Mesenchymal stem cell (in vitro differentiated cells and primary cell): ENCODE data around the gene STARD3NL.
"Not testable (repeated sequence)": the region's sequence is repeated elsewhere in the genome, so short reads cannot be mapped to it uniquely, and the experiment has no call there.

ENCODE experiments used
- DNase-seq: peaks from one replicate; pipeline ENCODE4 v3.0.0-alpha.2; 2013
- H2AFZ ChIP-seq: one replicate; pipeline ENCODE4 v1.6.1; 2013; ENCODE audit warnings: low read depth, mild to moderate bottlenecking, control low read depth, inconsistent platforms, low read length, moderate library complexity
- H2AK5ac ChIP-seq: 2 replicates; pipeline ENCODE4 v1.6.1; 2013; ENCODE audit warnings: low read length, moderate library complexity, mild to moderate bottlenecking, inconsistent platforms; ENCODE audit not compliant: severe bottlenecking
- H2BK120ac ChIP-seq: one replicate; pipeline ENCODE4 v1.6.1; 2013; ENCODE audit warnings: low read depth, mild to moderate bottlenecking, inconsistent platforms, low read length, moderate library complexity
- H2BK12ac ChIP-seq, 2 experiments: one replicate each; pipeline ENCODE4 v1.6.1; 2013; ENCODE audit warnings: inconsistent platforms in 2 of 2, low read length in 2 of 2, mild to moderate bottlenecking in 2 of 2, moderate library complexity in 2 of 2, control low read depth in 1 of 2
- H2BK15ac ChIP-seq: one replicate; pipeline ENCODE4 v1.6.1; 2013; ENCODE audit warnings: mild to moderate bottlenecking, low read depth, inconsistent platforms; ENCODE audit not compliant: poor library complexity, severe bottlenecking
- H2BK5ac ChIP-seq: 2 replicates; pipeline ENCODE4 v1.6.1; 2013; ENCODE audit warnings: low read depth, mild to moderate bottlenecking, low read length, control low read depth, inconsistent platforms; ENCODE audit not compliant: poor library complexity, severe bottlenecking
- H3K14ac ChIP-seq, 2 experiments: one replicate each; pipeline ENCODE4 v1.6.1; 2013; ENCODE audit warnings: inconsistent platforms in 2 of 2, low read length in 2 of 2, control low read depth in 1 of 2, mild to moderate bottlenecking in 1 of 2, moderate library complexity in 1 of 2
- H3K18ac ChIP-seq, 2 experiments: one replicate each; pipeline ENCODE4 v1.6.1; 2013; ENCODE audit warnings: inconsistent platforms in 2 of 2, low read length in 2 of 2, control low read depth in 1 of 2, low read depth in 1 of 2, mild to moderate bottlenecking in 1 of 2
- H3K23ac ChIP-seq, 2 experiments: one replicate each; pipeline ENCODE4 v1.6.1; 2013; ENCODE audit warnings: inconsistent platforms in 2 of 2, low read length in 2 of 2, mild to moderate bottlenecking in 2 of 2, moderate library complexity in 2 of 2, control low read depth in 1 of 2
- H3K27ac ChIP-seq: 2 replicates; pipeline ENCODE4 v1.5.1; 2013; ENCODE audit warnings: mild to moderate bottlenecking, moderate library complexity, low read length, control low read depth, inconsistent platforms; ENCODE audit not compliant: poor library complexity, severe bottlenecking
- H3K27me3 ChIP-seq, 2 experiments: 2 replicates each; pipeline versions ENCODE4 v1.6.1 to v1.7.0; 2013; ENCODE audit warnings: low read length in 2 of 2, mild to moderate bottlenecking in 2 of 2, moderate library complexity in 2 of 2, control low read depth in 1 of 2, inconsistent platforms in 1 of 2; ENCODE audit not compliant: control insufficient read depth in 1 of 2, insufficient read depth in 1 of 2
- H3K36me3 ChIP-seq, 2 experiments: 2 replicates each; pipeline versions ENCODE4 v1.6.1 to v1.7.0; 2013; ENCODE audit warnings: low read length in 2 of 2, control low read depth in 1 of 2, inconsistent platforms in 1 of 2, low read depth in 1 of 2, mild to moderate bottlenecking in 1 of 2; ENCODE audit not compliant: insufficient read depth in 2 of 2, control insufficient read depth in 1 of 2
- H3K4ac ChIP-seq, 2 experiments: one replicate each; pipeline ENCODE4 v1.6.1; 2013; ENCODE audit warnings: inconsistent platforms in 2 of 2, low read length in 2 of 2, mild to moderate bottlenecking in 2 of 2, moderate library complexity in 2 of 2, control low read depth in 1 of 2, low read depth in 1 of 2
- H3K4me1 ChIP-seq: 2 replicates; pipeline ENCODE4 v1.6.1; 2013; ENCODE audit warnings: low read depth, low read length, control low read depth; ENCODE audit not compliant: control insufficient read depth, insufficient read depth
- H3K4me2 ChIP-seq: 2 replicates; pipeline ENCODE4 v1.6.1; 2013; ENCODE audit warnings: low read length, mild to moderate bottlenecking, inconsistent platforms; ENCODE audit not compliant: poor library complexity, severe bottlenecking
- H3K4me3 ChIP-seq, 2 experiments: 2 replicates each; pipeline versions ENCODE4 v1.5.1 to v1.7.0; 2013; ENCODE audit warnings: low read length in 2 of 2, mild to moderate bottlenecking in 2 of 2, control low read depth in 1 of 2, low read depth in 1 of 2; ENCODE audit not compliant: insufficient read depth in 1 of 2
- H3K79me1 ChIP-seq: replicated peaks from 2 replicates; pipeline ENCODE4 v1.6.1; 2013; ENCODE audit warnings: mild to moderate bottlenecking, control low read depth, low read length, inconsistent platforms; ENCODE audit not compliant: poor library complexity, severe bottlenecking
- H3K9ac ChIP-seq: 2 replicates; pipeline ENCODE4 v1.7.0; 2013; ENCODE audit warnings: mild to moderate bottlenecking, low read length, moderate library complexity
- H3K9me3 ChIP-seq: 2 replicates; pipeline ENCODE4 v1.7.0; 2013; ENCODE audit warnings: mild to moderate bottlenecking, low read length; ENCODE audit not compliant: control insufficient read depth
- H4K8ac ChIP-seq: one replicate; pipeline ENCODE4 v1.6.1; 2013; ENCODE audit warnings: inconsistent platforms, mild to moderate bottlenecking, low read length, moderate library complexity
- H4K91ac ChIP-seq: one replicate; pipeline ENCODE4 v1.6.1; 2013; ENCODE audit warnings: mild to moderate bottlenecking, low read length, inconsistent platforms
- WGBS: methylation state at CpG from one replicate; pipeline ENCODE4 v1.1.7; 2013; ENCODE audit warnings: mixed read lengths; 5-methylcytosine and 5-hydroxymethylcytosine counted together

STARD3NL gene

DNA sequence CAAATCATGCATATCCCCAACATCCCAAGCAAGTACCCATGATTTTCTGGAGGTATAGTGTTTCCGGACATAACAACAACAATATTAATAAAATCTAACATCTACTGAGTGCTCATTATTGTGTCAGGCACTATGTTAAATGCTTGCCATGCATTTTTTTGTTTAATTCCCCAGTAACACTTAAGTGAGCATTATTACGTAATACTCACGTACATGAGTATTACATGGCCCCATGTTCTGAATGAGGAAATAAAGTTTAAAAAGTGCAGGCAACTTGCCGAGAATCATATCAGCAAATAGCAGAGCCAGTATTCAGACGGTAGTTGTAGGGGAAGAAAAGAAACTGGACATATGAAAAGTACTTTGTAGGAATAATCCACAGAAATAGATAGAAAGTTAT lies 65.3 kb downstream of the STARD3NL start:
- H3K79me1 ChIP-seq = not testable (repeated sequence)

DNA sequence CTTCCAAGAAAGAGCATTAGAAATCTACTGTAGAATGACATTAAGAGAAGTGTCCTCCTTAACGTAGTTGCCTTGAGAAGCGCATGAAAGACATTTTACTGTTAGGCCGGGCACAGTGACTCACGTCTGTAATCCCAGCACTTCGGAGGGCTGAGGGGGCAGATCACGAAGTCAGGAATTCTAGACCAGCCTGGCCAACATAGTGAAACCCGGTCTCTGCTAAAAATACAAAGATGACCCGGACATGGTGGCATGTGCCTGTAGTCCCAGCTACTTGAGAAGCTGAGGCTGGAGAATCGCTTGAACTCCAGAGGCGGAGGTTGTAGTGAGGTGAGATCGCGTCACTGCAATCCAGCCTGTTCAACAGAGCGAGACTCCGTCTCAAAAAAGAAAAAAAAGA lies 66.5 kb downstream of the STARD3NL start:
- H3K4me3 ChIP-seq = no peak overlapping the region
- no peak overlapping the region for H3K14ac ChIP-seq
- no peak overlapping the region for H2BK5ac ChIP-seq
- no peak overlapping the region for H3K4ac ChIP-seq
- no peaks in the 10 kb centered on the region for H3K4me1 ChIP-seq
- no peak overlapping the region for H3K4me2 ChIP-seq
- H3K23ac ChIP-seq = no peak overlapping the region
- H3K9me3 ChIP-seq = no peaks in the 10 kb centered on the region
- no peak overlapping the region for H4K8ac ChIP-seq
- WGBS = 85% methylated on average over 10 of the region's 14 CpGs
- H2AFZ ChIP-seq = no peak overlapping the region
- H2BK15ac ChIP-seq = no peak overlapping the region
- no peak overlapping the region for H2BK120ac ChIP-seq
- no peaks in the 10 kb centered on the region for H3K79me1 ChIP-seq
- no peak overlapping the region for H4K91ac ChIP-seq
- H3K27me3 ChIP-seq = no peaks in the 10 kb centered on the region
- no peak overlapping the region for H3K9ac ChIP-seq
- H3K27ac ChIP-seq = no peak overlapping the region
- no peak for DNase-seq
- no peak overlapping the region for H2BK12ac ChIP-seq
- H3K18ac ChIP-seq = no peak overlapping the region
- no peaks in the 10 kb centered on the region for H3K36me3 ChIP-seq
- H2AK5ac ChIP-seq = no peak overlapping the region

More for the DNA sequence above, 65.3 kb downstream of the STARD3NL start:
- H3K9ac ChIP-seq, H3K27me3 ChIP-seq, H3K4me3 ChIP-seq, DNase-seq, H3K23ac ChIP-seq, H4K8ac ChIP-seq, H2AK5ac ChIP-seq, H3K4me1 ChIP-seq, H2BK5ac ChIP-seq, H4K91ac ChIP-seq, H3K36me3 ChIP-seq, H3K4me2 ChIP-seq, H3K4ac ChIP-seq, H3K9me3 ChIP-seq, H2BK120ac ChIP-seq, H2BK12ac ChIP-seq, H3K27ac ChIP-seq, H3K14ac ChIP-seq, H2BK15ac ChIP-seq, H2AFZ ChIP-seq, H3K18ac ChIP-seq: not testable (repeated sequence)
- WGBS = 91% methylated on average over 3 of the region's 5 CpGs

DNA sequence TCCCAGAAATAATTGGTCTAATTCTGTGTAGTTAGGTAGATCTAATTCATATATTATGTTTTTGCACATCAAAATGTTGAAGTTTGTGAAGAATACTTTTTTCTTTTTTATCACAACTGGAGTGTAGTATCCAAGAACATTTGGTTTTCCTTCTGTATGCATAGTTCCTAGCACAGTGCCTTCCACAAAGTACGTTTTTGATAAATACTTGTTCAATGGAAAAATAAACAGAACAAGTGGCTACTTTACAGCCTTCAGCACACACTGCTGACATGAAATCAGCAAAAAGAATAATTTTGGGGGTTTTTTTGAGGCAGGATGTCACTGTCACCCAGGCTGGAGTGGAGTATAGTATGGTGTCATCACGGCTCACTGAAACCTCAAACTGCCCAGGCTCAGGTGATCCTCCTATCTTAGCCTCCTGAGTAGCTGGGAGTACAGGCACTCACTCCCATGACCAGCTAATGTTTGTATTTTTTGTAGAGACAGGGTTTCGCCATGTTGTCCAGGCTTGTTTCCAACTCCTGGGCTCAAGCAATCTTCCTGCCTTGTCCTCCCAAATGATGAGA lies 67.4 kb downstream of the STARD3NL start:
- Histone ChIP-seq H3K14ac (no peak overlapping the region), H2BK5ac (no peak overlapping the region), H4K91ac (no peak overlapping the region), H3K9ac (no peak overlapping the region), H4K8ac (no peak overlapping the region), H2AK5ac (no peak overlapping the region), H2BK15ac (no peak overlapping the region), H3K9me3 (no peaks in the 10 kb centered on the region), H3K27me3 (no peaks in the 10 kb centered on the region), H3K23ac (no peak overlapping the region), H3K79me1 (no peaks in the 10 kb centered on the region), H2AFZ (no peak overlapping the region), H2BK120ac (no peak overlapping the region), H3K4me3 (no peak overlapping the region), H3K36me3 (no peaks in the 10 kb centered on the region), H3K27ac (no peak overlapping the region), H3K4ac (no peak overlapping the region), H3K4me2 (no peak overlapping the region), H2BK12ac (no peak overlapping the region), H3K18ac (no peak overlapping the region), H3K4me1 (no peaks in the 10 kb centered on the region)
- WGBS = 73% methylated on average over 3 of the region's 3 CpGs
- no peak for DNase-seq

DNA sequence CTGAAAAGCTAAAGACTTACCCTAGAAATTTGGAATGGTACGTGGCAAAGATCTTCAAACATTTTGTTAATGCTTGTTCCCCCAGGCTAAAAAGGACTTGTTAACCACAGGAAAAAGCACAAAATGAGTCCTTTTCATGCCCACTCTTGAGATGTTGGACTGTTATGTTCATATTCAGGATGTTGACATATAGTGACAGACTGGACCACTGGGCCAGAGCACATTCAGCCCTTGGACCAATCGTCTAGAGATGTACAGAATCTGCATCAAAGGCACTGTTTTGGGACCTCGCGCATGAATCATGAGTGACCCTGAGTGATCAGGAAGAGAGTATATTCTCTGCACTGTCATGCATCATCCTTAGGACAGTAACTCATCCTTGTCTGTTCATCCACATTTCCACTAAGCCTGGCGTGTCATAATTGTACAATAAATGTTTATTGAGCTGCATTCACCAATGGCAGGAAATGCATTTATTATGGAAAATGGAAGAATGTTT lies 70.1 kb downstream of the STARD3NL start:
- Histone ChIP-seq H3K4ac (no peak overlapping the region), H4K91ac (no peak overlapping the region), H4K8ac (no peak overlapping the region), H2AK5ac (no peak overlapping the region), H2BK120ac (no peak overlapping the region), H3K36me3 (no peaks in the 10 kb centered on the region), H2BK5ac (no peak overlapping the region), H3K9ac (no peak overlapping the region), H3K79me1 (no peaks in the 10 kb centered on the region), H3K27ac (no peak overlapping the region), H3K18ac (no peak overlapping the region), H3K4me1 (no peaks in the 10 kb centered on the region), H2BK15ac (no peak overlapping the region), H3K4me2 (no peak overlapping the region), H3K23ac (no peak overlapping the region), H3K27me3 (no peaks in the 10 kb centered on the region), H3K4me3 (no peak overlapping the region), H3K9me3 (no peaks in the 10 kb centered on the region), H2BK12ac (no peak overlapping the region), H2AFZ (no peak overlapping the region), H3K14ac (no peak overlapping the region)
- DNase-seq = no peak
- 88% methylated on average over 4 of the region's 5 CpGs for WGBS
